Mononuclear cell (primary cell): ENCODE measurements around the gene GHRL. TPM values are rescaled to one million over a fixed set of nuclear protein-coding genes. Genes with fewer than 3 reads are reported as not detected.

ENCODE experiments used
- H3K27me3 ChIP-seq: 2 replicates; pipeline ENCODE4 v1.6.0; 2011; ENCODE audit warnings: low read length, control low read depth; ENCODE audit not compliant: insufficient read depth
- H3K4me1 ChIP-seq: 2 replicates; pipeline ENCODE4 v1.5.1; 2011; ENCODE audit warnings: mild to moderate bottlenecking, low read length, control low read depth; ENCODE audit not compliant: insufficient read depth
- H3K4me3 ChIP-seq: 2 replicates; pipeline ENCODE4 v1.5.1; 2011; ENCODE audit warnings: mild to moderate bottlenecking, low read length, moderate library complexity
- H3K9me3 ChIP-seq: 2 replicates; pipeline ENCODE4 v1.5.1; 2011; ENCODE audit warnings: low read depth, mild to moderate bottlenecking, control low read depth, low read length
- total RNA-seq: library from RNA; depleted of rRNA; stranded (reverse); fragments of >200 nt; gene quantifications from one replicate; pipeline ENCODE4 v1.2.3, GENCODE V29; 2012

Gene GHRL
- total RNA-seq, 1 donor = 0.42 TPM

GRCh38 chr3:10294030-10294586, 1.4 kb upstream of the GHRL start:
- no peaks in the 10 kb centered on the region for H3K27me3 ChIP-seq
- H3K4me1 ChIP-seq = peaks cover 28% of the 10 kb centered on the region
- H3K9me3 ChIP-seq = no peaks in the 10 kb centered on the region
- no peak overlapping the region for H3K4me3 ChIP-seq

- Histone ChIP-seq H3K27me3 (no peaks in the 10 kb centered on the region), H3K4me1 (peaks cover 28% of the 10 kb centered on the region), H3K4me3 (no peak overlapping the region), H3K9me3 (no peaks in the 10 kb centered on the region)
Observed at GRCh38 chr3:10291641-10292040, 1.1 kb downstream of the GHRL start.

- peaks cover 28% of the 10 kb centered on the region for H3K4me1 ChIP-seq
- H3K27me3 ChIP-seq = no peaks in the 10 kb centered on the region
- no peak overlapping the region for H3K4me3 ChIP-seq
- H3K9me3 ChIP-seq = no peaks in the 10 kb centered on the region
Observed at GRCh38 chr3:10290481-10291176, 2.1 kb downstream of the GHRL start.

GRCh38 chr3:10289787-10290355, 2.9 kb downstream of the GHRL start:
- Histone ChIP-seq H3K9me3 (no peaks in the 10 kb centered on the region), H3K27me3 (no peaks in the 10 kb centered on the region), H3K4me3 (no peak overlapping the region), H3K4me1 (peaks cover 29% of the 10 kb centered on the region)

- no peaks in the 10 kb centered on the region for H3K9me3 ChIP-seq
- H3K27me3 ChIP-seq = no peaks in the 10 kb centered on the region
- peaks cover 29% of the 10 kb centered on the region for H3K4me1 ChIP-seq
- H3K4me3 ChIP-seq = no peak overlapping the region
Observed at GRCh38 chr3:10289077-10289476, 3.7 kb downstream of the GHRL start.

- Histone ChIP-seq H3K4me3 (no peak overlapping the region), H3K9me3 (no peaks in the 10 kb centered on the region), H3K27me3 (no peaks in the 10 kb centered on the region), H3K4me1 (peaks cover 24% of the 10 kb centered on the region)
Observed at GRCh38 chr3:10288575-10288960, 4.2 kb downstream of the GHRL start.

- H3K9me3 ChIP-seq = no peaks in the 10 kb centered on the region
- H3K4me1 ChIP-seq = peaks cover 19% of the 10 kb centered on the region
- no peak overlapping the region for H3K4me3 ChIP-seq
- H3K27me3 ChIP-seq = no peaks in the 10 kb centered on the region
Observed at GRCh38 chr3:10287936-10288574, 4.7 kb downstream of the GHRL start.

GRCh38 chr3:10286596-10287295, 6.0 kb downstream of the GHRL start:
- H3K4me1 ChIP-seq = peaks cover 6% of the 10 kb centered on the region

GRCh38 chr3:10286133-10286524, 6.6 kb downstream of the GHRL start:
- Histone ChIP-seq H3K9me3 (no peaks in the 10 kb centered on the region), H3K4me1 (peaks cover 6% of the 10 kb centered on the region), H3K4me3 (no peak overlapping the region), H3K27me3 (no peaks in the 10 kb centered on the region)

More at GRCh38 chr3:10286596-10287295, 6.0 kb downstream of the GHRL start:
- Histone ChIP-seq H3K9me3 (no peaks in the 10 kb centered on the region), H3K4me3 (no peak overlapping the region), H3K27me3 (no peaks in the 10 kb centered on the region)

- no peaks in the 10 kb centered on the region for H3K9me3 ChIP-seq
- H3K4me1 ChIP-seq = peaks cover 6% of the 10 kb centered on the region
- no peak overlapping the region for H3K4me3 ChIP-seq
- H3K27me3 ChIP-seq = no peaks in the 10 kb centered on the region
Observed at GRCh38 chr3:10285272-10286132, 7.2 kb downstream of the GHRL start.

GRCh38 chr3:10284496-10284895, 8.3 kb downstream of the GHRL start:
- H3K27me3 ChIP-seq = no peaks in the 10 kb centered on the region
- peaks cover 6% of the 10 kb centered on the region for H3K4me1 ChIP-seq
- no peak overlapping the region for H3K4me3 ChIP-seq
- H3K9me3 ChIP-seq = no peaks in the 10 kb centered on the region

GRCh38 chr3:10283638-10284037, 9.1 kb downstream of the GHRL start:
- Histone ChIP-seq H3K27me3 (no peaks in the 10 kb centered on the region), H3K9me3 (no peaks in the 10 kb centered on the region), H3K4me3 (no peak overlapping the region), H3K4me1 (peaks cover 6% of the 10 kb centered on the region)

GRCh38 chr3:10281951-10282350, 10.8 kb downstream of the GHRL start:
- H3K9me3 ChIP-seq = no peaks in the 10 kb centered on the region
- peaks cover 6% of the 10 kb centered on the region for H3K4me1 ChIP-seq
- H3K27me3 ChIP-seq = no peaks in the 10 kb centered on the region
- no peak overlapping the region for H3K4me3 ChIP-seq

- H3K4me1 ChIP-seq = peaks cover 6% of the 10 kb centered on the region
Observed at GRCh38 chr3:10280571-10280970, 12.2 kb downstream of the GHRL start.

More at GRCh38 chr3:10280571-10280970, 12.2 kb downstream of the GHRL start:
- Histone ChIP-seq H3K9me3 (no peaks in the 10 kb centered on the region), H3K27me3 (no peaks in the 10 kb centered on the region), H3K4me3 (no peak overlapping the region)
